ENCODE results near the gene CLTB. TPM values are rescaled to one million over a fixed set of nuclear protein-coding genes. Genes with fewer than 3 reads are reported as not detected.
A peak's percentile ranks its signal among the peaks of the same experiment; 100 is the strongest.

The CLTB gene
- total RNA-seq, 1 experiment from 2014 or later = 339 TPM

DNA sequence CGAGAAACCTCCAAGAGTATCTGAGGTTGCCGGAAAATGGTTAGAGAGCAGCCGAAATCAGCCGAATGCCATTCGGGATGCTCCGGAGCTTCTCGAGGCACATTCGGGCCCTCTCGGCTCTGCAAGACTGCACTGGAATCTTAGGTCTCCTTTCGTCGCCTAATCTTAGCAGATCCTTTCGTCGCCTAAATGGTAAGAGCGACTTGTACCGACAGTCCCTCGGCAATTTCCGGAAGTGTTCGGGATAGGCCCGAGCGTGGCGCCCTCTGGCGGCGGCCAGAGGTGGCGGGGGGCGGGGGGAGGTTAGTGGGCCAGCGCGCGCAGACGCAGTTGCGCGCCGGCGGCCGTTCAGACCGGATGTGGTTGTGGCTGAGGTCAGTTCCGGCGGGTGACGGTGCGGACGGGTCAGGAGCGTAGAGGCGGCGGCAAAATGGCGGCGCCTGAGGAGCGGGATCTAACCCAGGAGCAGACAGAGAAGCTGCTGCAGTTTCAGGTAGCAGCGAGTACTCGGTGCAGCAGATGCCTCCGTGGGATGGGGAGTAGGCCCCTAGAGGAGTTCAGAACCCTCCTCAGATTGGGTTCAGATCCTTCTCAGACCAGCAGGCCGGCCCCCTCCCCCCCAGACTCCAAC lies 31.8 kb upstream of the CLTB start, which contains the start of gene FAF2:
Gene FAF2 (plus strand): TSS at position 408 of the 631 bp plus-strand sequence. CDS start 23 bp downstream, at position 431.
- Mint-ChIP-seq H3K27me3 (ENCODE audit: insufficient read depth, unreplicated experiment) (no peaks in the 10 kb centered on the region), H3K36me3 (ENCODE audit: insufficient read depth, unreplicated experiment) (peaks cover 30% of the 10 kb centered on the region), H3K27ac (ENCODE audit: low read depth, unreplicated experiment) (peak within 1 kb of the TSS; percentile 100), H3K4me3 (ENCODE audit: unreplicated experiment) (peak within 1 kb of the TSS; percentile 92), H3K4me1 (ENCODE audit: insufficient read depth, unreplicated experiment) (peaks cover 24% of the 10 kb centered on the region), H3K9me3 (ENCODE audit: unreplicated experiment) (no peaks in the 10 kb centered on the region)
- CTCF ChIA-PET = interaction anchor here (0.5 to 6.7 kb wide), 47 partner anchors 9 to 739 kb away, joined by 3 to 83 read pairs (median 4); partner anchors contain the start of genes CLTB, NOP16 and RNF44
- POLR2A ChIA-PET = interaction anchor here (0.6 to 10.1 kb wide), 47 partner anchors 9 to 1152 kb away, joined by 3 to 149 read pairs (median 5); partner anchors contain the start of genes B4GALT7, CLTB, HIGD2A and KIAA1191
- intact Hi-C loops (cut with micrococcal nuclease) = loop anchor here (1.0 to 5.0 kb wide), 3 partner anchors 32 to 89 kb away; partner anchors contain the start of genes CLTB, KIAA1191 and RNF44
- DNase-seq (ENCODE audit: unreplicated experiment) = peak; percentile 100
- TF ChIP-seq, protein P1, sequence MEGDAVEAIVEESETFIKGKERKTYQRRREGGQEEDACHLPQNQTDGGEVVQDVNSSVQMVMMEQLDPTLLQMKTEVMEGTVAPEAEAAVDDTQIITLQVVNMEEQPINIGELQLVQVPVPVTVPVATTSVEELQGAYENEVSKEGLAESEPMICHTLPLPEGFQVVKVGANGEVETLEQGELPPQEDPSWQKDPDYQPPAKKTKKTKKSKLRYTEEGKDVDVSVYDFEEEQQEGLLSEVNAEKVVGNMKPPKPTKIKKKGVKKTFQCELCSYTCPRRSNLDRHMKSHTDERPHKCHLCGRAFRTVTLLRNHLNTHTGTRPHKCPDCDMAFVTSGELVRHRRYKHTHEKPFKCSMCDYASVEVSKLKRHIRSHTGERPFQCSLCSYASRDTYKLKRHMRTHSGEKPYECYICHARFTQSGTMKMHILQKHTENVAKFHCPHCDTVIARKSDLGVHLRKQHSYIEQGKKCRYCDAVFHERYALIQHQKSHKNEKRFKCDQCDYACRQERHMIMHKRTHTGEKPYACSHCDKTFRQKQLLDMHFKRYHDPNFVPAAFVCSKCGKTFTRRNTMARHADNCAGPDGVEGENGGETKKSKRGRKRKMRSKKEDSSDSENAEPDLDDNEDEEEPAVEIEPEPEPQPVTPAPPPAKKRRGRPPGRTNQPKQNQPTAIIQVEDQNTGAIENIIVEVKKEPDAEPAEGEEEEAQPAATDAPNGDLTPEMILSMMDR (IDR thresholded peaks at IDR 0.05; ENCODE audit: unreplicated experiment) = peak; percentile 99
- no TSS peak for BruUV-seq (replicated peaks)

DNA sequence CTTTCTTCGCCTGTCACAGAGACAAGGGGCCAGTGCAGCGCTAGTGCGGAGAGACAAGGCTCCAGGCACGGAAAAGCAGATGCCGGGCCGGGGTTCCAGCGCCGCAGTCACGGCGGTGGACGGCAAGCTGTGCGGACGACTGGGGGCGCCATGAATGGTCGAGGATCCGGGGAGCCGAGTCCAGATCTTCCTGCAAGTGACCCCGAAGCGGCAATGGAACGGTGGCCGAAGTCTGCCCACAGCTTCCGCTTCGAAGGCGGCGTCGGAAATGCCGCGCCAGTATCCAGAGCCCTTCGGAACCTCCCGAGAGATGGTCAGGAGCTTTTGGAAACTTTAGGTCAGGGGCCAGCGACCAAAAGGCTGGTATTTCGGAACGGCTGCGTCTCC lies 31.2 kb upstream of the CLTB start:
- DNase-seq (ENCODE audit: unreplicated experiment) = no peak
- POLR2A ChIA-PET = interaction anchor here (0.6 to 10.1 kb wide), 45 partner anchors 9 to 1152 kb away, joined by 3 to 149 read pairs (median 5); partner anchors contain the start of genes B4GALT7, CLTB, HIGD2A and KIAA1191
- Mint-ChIP-seq H3K27me3 (ENCODE audit: insufficient read depth, unreplicated experiment) (no peaks in the 10 kb centered on the region), H3K9me3 (ENCODE audit: unreplicated experiment) (no peaks in the 10 kb centered on the region), H3K4me3 (ENCODE audit: unreplicated experiment) (peak overlapping the region; percentile 92), H3K27ac (ENCODE audit: low read depth, unreplicated experiment) (peak overlapping the region; percentile 100), H3K36me3 (ENCODE audit: insufficient read depth, unreplicated experiment) (peaks cover 26% of the 10 kb centered on the region), H3K4me1 (ENCODE audit: insufficient read depth, unreplicated experiment) (peaks cover 22% of the 10 kb centered on the region)
- TF ChIP-seq, protein P1 (IDR thresholded peaks at IDR 0.05; ENCODE audit: unreplicated experiment) = no peak
- BruUV-seq (replicated peaks) = TSS peak; percentile 90
- intact Hi-C loops (cut with micrococcal nuclease) = loop anchor here (5.0 kb wide), 1 partner anchor 85 kb away; the partner anchor contains the start of gene KIAA1191
- CTCF ChIA-PET = interaction anchor here (0.5 to 6.7 kb wide), 40 partner anchors 8 to 740 kb away, joined by 3 to 83 read pairs (median 4); partner anchors contain the start of genes CLTB, NOP16 and RNF44

DNA sequence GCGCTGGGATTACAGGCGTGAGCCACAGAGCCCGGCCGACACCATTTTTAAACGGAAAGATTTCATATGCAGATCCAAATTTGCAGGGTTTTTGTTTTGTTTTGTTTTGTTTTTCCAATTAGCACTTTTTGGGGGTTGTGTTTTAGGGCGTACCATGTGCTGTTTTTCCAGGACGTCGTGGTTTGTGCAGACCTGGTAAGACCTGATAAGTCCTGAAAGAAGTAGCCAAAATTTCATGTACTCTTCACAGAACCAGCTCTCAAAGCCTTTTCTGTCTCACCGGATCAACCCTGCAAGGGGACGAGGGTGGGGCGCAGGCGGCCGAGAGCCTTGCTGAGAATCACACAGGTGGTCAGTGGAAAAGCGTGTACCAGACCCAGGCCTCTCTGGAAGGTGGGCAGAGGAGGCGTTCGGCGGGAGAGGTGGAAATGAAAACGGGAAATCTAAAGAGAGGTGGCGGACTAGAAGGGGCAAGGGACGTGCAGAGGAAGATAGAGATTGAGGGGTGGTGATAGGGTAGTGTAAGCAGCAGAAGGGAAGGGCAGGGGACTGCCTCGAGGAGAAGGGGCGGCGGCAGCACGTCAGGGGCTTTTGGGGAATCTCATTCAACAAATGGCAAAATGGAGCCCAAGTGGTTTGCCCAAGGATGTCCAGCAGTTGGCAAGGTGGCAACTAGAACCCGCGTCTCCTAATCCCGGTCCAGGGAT lies 30.7 kb upstream of the CLTB start:
- BruUV-seq (replicated peaks) = no TSS peak
- DNase-seq (ENCODE audit: unreplicated experiment) = no peak
- H3K4me3 Mint-ChIP-seq (ENCODE audit: unreplicated experiment) = peak overlapping the region; percentile 92
- peak overlapping the region; percentile 100 for H3K27ac Mint-ChIP-seq (ENCODE audit: low read depth, unreplicated experiment)
- peaks cover 18% of the 10 kb centered on the region for H3K4me1 Mint-ChIP-seq (ENCODE audit: insufficient read depth, unreplicated experiment)
- CTCF ChIA-PET = interaction anchor here (0.5 to 6.7 kb wide), 38 partner anchors 8 to 741 kb away, joined by 3 to 83 read pairs (median 4); partner anchors contain the start of genes CLTB, NOP16 and RNF44
- intact Hi-C loops (cut with micrococcal nuclease) = loop anchor here (5.0 kb wide), 1 partner anchor 85 kb away; the partner anchor contains the start of gene KIAA1191
- POLR2A ChIA-PET = interaction anchor here (0.7 to 10.1 kb wide), 37 partner anchors 8 to 714 kb away, joined by 3 to 149 read pairs (median 8); partner anchors contain the start of genes CLTB, HIGD2A, KIAA1191 and NOP16
- TF ChIP-seq, protein P1 (IDR thresholded peaks at IDR 0.05; ENCODE audit: unreplicated experiment) = no peak
- no peaks in the 10 kb centered on the region for H3K27me3 Mint-ChIP-seq (ENCODE audit: insufficient read depth, unreplicated experiment)
- H3K9me3 Mint-ChIP-seq (ENCODE audit: unreplicated experiment) = no peaks in the 10 kb centered on the region
- peaks cover 21% of the 10 kb centered on the region for H3K36me3 Mint-ChIP-seq (ENCODE audit: insufficient read depth, unreplicated experiment)

Data from MCF 10A (cell line).